Mesenchymal stem cell (in vitro differentiated cells and primary cell): ENCODE data around the gene DUSP14.

ENCODE experiments used
- DNase-seq: peaks from one replicate; pipeline ENCODE4 v3.0.0-alpha.2; 2013
- H2AFZ ChIP-seq: one replicate; pipeline ENCODE4 v1.6.1; 2013; ENCODE audit warnings: low read depth, mild to moderate bottlenecking, control low read depth, inconsistent platforms, low read length, moderate library complexity
- H2AK5ac ChIP-seq: 2 replicates; pipeline ENCODE4 v1.6.1; 2013; ENCODE audit warnings: low read length, moderate library complexity, mild to moderate bottlenecking, inconsistent platforms; ENCODE audit not compliant: severe bottlenecking
- H2BK120ac ChIP-seq: one replicate; pipeline ENCODE4 v1.6.1; 2013; ENCODE audit warnings: low read depth, mild to moderate bottlenecking, inconsistent platforms, low read length, moderate library complexity
- H2BK12ac ChIP-seq, 2 experiments: one replicate each; pipeline ENCODE4 v1.6.1; 2013; ENCODE audit warnings: inconsistent platforms in 2 of 2, low read length in 2 of 2, mild to moderate bottlenecking in 2 of 2, moderate library complexity in 2 of 2, control low read depth in 1 of 2
- H2BK15ac ChIP-seq: one replicate; pipeline ENCODE4 v1.6.1; 2013; ENCODE audit warnings: mild to moderate bottlenecking, low read depth, inconsistent platforms; ENCODE audit not compliant: poor library complexity, severe bottlenecking
- H2BK5ac ChIP-seq: 2 replicates; pipeline ENCODE4 v1.6.1; 2013; ENCODE audit warnings: low read depth, mild to moderate bottlenecking, low read length, control low read depth, inconsistent platforms; ENCODE audit not compliant: poor library complexity, severe bottlenecking
- H3K14ac ChIP-seq, 2 experiments: one replicate each; pipeline ENCODE4 v1.6.1; 2013; ENCODE audit warnings: inconsistent platforms in 2 of 2, low read length in 2 of 2, control low read depth in 1 of 2, mild to moderate bottlenecking in 1 of 2, moderate library complexity in 1 of 2
- H3K18ac ChIP-seq, 2 experiments: one replicate each; pipeline ENCODE4 v1.6.1; 2013; ENCODE audit warnings: inconsistent platforms in 2 of 2, low read length in 2 of 2, control low read depth in 1 of 2, low read depth in 1 of 2, mild to moderate bottlenecking in 1 of 2
- H3K23ac ChIP-seq, 2 experiments: one replicate each; pipeline ENCODE4 v1.6.1; 2013; ENCODE audit warnings: inconsistent platforms in 2 of 2, low read length in 2 of 2, mild to moderate bottlenecking in 2 of 2, moderate library complexity in 2 of 2, control low read depth in 1 of 2
- H3K27ac ChIP-seq: 2 replicates; pipeline ENCODE4 v1.5.1; 2013; ENCODE audit warnings: mild to moderate bottlenecking, moderate library complexity, low read length, control low read depth, inconsistent platforms; ENCODE audit not compliant: poor library complexity, severe bottlenecking
- H3K27me3 ChIP-seq, 2 experiments: 2 replicates each; pipeline versions ENCODE4 v1.6.1 to v1.7.0; 2013; ENCODE audit warnings: low read length in 2 of 2, mild to moderate bottlenecking in 2 of 2, moderate library complexity in 2 of 2, control low read depth in 1 of 2, inconsistent platforms in 1 of 2; ENCODE audit not compliant: control insufficient read depth in 1 of 2, insufficient read depth in 1 of 2
- H3K36me3 ChIP-seq, 2 experiments: 2 replicates each; pipeline versions ENCODE4 v1.6.1 to v1.7.0; 2013; ENCODE audit warnings: low read length in 2 of 2, control low read depth in 1 of 2, inconsistent platforms in 1 of 2, low read depth in 1 of 2, mild to moderate bottlenecking in 1 of 2; ENCODE audit not compliant: insufficient read depth in 2 of 2, control insufficient read depth in 1 of 2
- H3K4ac ChIP-seq, 2 experiments: one replicate each; pipeline ENCODE4 v1.6.1; 2013; ENCODE audit warnings: inconsistent platforms in 2 of 2, low read length in 2 of 2, mild to moderate bottlenecking in 2 of 2, moderate library complexity in 2 of 2, control low read depth in 1 of 2, low read depth in 1 of 2
- H3K4me1 ChIP-seq: 2 replicates; pipeline ENCODE4 v1.6.1; 2013; ENCODE audit warnings: low read depth, low read length, control low read depth; ENCODE audit not compliant: control insufficient read depth, insufficient read depth
- H3K4me2 ChIP-seq: 2 replicates; pipeline ENCODE4 v1.6.1; 2013; ENCODE audit warnings: low read length, mild to moderate bottlenecking, inconsistent platforms; ENCODE audit not compliant: poor library complexity, severe bottlenecking
- H3K4me3 ChIP-seq, 2 experiments: 2 replicates each; pipeline versions ENCODE4 v1.5.1 to v1.7.0; 2013; ENCODE audit warnings: low read length in 2 of 2, mild to moderate bottlenecking in 2 of 2, control low read depth in 1 of 2, low read depth in 1 of 2; ENCODE audit not compliant: insufficient read depth in 1 of 2
- H3K79me1 ChIP-seq: replicated peaks from 2 replicates; pipeline ENCODE4 v1.6.1; 2013; ENCODE audit warnings: mild to moderate bottlenecking, control low read depth, low read length, inconsistent platforms; ENCODE audit not compliant: poor library complexity, severe bottlenecking
- H3K9ac ChIP-seq: 2 replicates; pipeline ENCODE4 v1.7.0; 2013; ENCODE audit warnings: mild to moderate bottlenecking, low read length, moderate library complexity
- H3K9me3 ChIP-seq: 2 replicates; pipeline ENCODE4 v1.7.0; 2013; ENCODE audit warnings: mild to moderate bottlenecking, low read length; ENCODE audit not compliant: control insufficient read depth
- H4K8ac ChIP-seq: one replicate; pipeline ENCODE4 v1.6.1; 2013; ENCODE audit warnings: inconsistent platforms, mild to moderate bottlenecking, low read length, moderate library complexity
- H4K91ac ChIP-seq: one replicate; pipeline ENCODE4 v1.6.1; 2013; ENCODE audit warnings: mild to moderate bottlenecking, low read length, inconsistent platforms
- WGBS: methylation state at CpG from one replicate; pipeline ENCODE4 v1.1.7; 2013; ENCODE audit warnings: mixed read lengths; 5-methylcytosine and 5-hydroxymethylcytosine counted together

Gene DUSP14

DNA sequence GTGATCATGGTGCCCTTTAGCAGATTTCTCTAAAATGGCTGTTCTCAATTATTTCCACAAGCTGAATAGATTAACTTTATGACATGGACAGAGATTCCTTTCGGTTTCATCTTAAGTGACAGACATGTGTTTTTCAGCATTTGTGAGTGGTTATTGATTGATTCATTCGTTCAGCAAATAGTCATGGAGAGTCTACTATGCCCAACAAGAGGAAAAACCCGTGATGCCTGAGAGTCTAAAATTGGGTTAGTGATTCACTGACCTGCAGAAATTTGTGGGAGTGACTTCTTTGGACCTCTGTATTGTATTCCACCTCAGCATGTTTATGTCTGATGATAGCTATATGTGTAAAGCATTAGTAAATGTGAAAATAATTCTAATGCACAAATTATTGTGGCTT, 28.0 kb upstream of the DUSP14 start:
- DNase-seq: no peak

DNA sequence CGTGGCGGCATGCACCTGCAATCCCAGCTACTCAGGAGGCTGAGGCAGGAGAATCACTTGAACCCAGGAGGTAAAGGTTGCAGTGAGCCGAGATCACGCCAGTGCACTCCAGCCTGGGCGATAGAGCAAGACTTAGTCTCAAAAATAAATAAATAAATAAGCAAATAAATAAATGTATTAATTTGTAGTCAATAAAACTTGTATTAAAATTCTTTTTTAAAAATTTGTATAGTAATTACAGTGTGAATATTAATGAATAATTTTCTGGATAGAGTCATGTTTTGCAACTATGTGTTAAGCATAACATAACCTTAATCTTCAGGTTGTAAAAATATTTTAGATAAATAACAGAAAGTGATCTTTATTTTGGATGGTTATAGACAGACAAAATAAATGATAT, 27.2 kb upstream of the DUSP14 start:
- H3K36me3 ChIP-seq: peaks cover 19 to 48% of the 10 kb centered on the region in 2 experiments
- H3K9ac ChIP-seq: no peak overlapping the region
- no peaks in the 10 kb centered on the region for H3K27me3 ChIP-seq
- no peak overlapping the region for H4K8ac ChIP-seq
- no peak overlapping the region for H2BK120ac ChIP-seq
- H2BK15ac ChIP-seq: no peak overlapping the region
- H3K14ac ChIP-seq: no peak overlapping the region
- DNase-seq: no peak
- no peak overlapping the region for H4K91ac ChIP-seq
- H2BK5ac ChIP-seq: no peak overlapping the region
- no peak overlapping the region for H3K27ac ChIP-seq
- H3K79me1 ChIP-seq: peaks cover 5% of the 10 kb centered on the region
- no peak overlapping the region for H3K23ac ChIP-seq
- no peaks in the 10 kb centered on the region for H3K9me3 ChIP-seq
- H2BK12ac ChIP-seq: no peak overlapping the region
- no peak overlapping the region for H2AFZ ChIP-seq
- no peak overlapping the region for H3K18ac ChIP-seq
- whole genome bisulfite sequencing: 93% methylated on average over 3 of the region's 5 CpGs
- H3K4ac ChIP-seq: no peak overlapping the region
- H3K4me2 ChIP-seq: no peak overlapping the region
- H3K4me1 ChIP-seq: peaks cover 4% of the 10 kb centered on the region
- no peak overlapping the region for H2AK5ac ChIP-seq
- no peak overlapping the region for H3K4me3 ChIP-seq

More for the DNA sequence above, 28.0 kb upstream of the DUSP14 start:
- no peak overlapping the region for H4K91ac ChIP-seq
- H3K23ac ChIP-seq: no peak overlapping the region
- no peak overlapping the region for H3K4ac ChIP-seq
- no peaks in the 10 kb centered on the region for H3K9me3 ChIP-seq
- H2BK12ac ChIP-seq: no peak overlapping the region
- no peak overlapping the region for H2AK5ac ChIP-seq
- H3K27ac ChIP-seq: no peak overlapping the region
- peaks cover 5% of the 10 kb centered on the region for H3K79me1 ChIP-seq
- H3K36me3 ChIP-seq: peaks cover 19 to 45% of the 10 kb centered on the region in 2 experiments
- no peak overlapping the region for H2BK120ac ChIP-seq
- 94% methylated on average over 3 of the region's 3 CpGs for WGBS
- H3K18ac ChIP-seq: no peak overlapping the region
- no peak overlapping the region for H3K4me2 ChIP-seq
- no peak overlapping the region for H4K8ac ChIP-seq
- H2BK5ac ChIP-seq: no peak overlapping the region
- H3K9ac ChIP-seq: no peak overlapping the region
- H3K14ac ChIP-seq: no peak overlapping the region
- no peaks in the 10 kb centered on the region for H3K27me3 ChIP-seq
- peaks cover 4% of the 10 kb centered on the region for H3K4me1 ChIP-seq
- H2BK15ac ChIP-seq: no peak overlapping the region
- H2AFZ ChIP-seq: no peak overlapping the region
- no peak overlapping the region for H3K4me3 ChIP-seq

DNA sequence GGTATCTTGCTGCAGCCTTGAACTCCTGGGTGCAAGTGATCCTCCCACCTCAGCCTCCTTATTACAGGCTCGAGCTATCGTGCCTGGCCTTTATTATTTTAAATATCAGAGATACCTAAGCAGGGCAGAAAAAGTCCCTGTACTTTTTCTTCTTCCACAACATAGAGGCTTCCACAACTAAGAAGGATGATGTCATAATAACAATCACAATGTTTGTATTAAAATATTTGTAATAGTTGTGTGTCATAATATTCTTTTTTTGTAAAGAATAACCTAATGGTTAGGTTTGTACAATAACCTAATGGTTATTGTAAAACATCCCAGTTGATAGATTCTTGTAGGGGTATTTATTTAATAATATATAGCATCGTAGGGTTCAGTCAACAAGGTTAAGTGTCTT, 26.7 kb upstream of the DUSP14 start:
- Histone ChIP-seq H2BK120ac (no peak overlapping the region), H2BK15ac (no peak overlapping the region), H3K14ac (no peak overlapping the region), H3K79me1 (peaks cover 5% of the 10 kb centered on the region), H3K18ac (no peak overlapping the region), H2BK12ac (no peak overlapping the region), H2BK5ac (no peak overlapping the region), H2AFZ (no peak overlapping the region), H3K4me2 (no peak overlapping the region), H3K27me3 (no peaks in the 10 kb centered on the region), H3K9me3 (no peaks in the 10 kb centered on the region), H4K91ac (no peak overlapping the region), H3K27ac (no peak overlapping the region), H3K23ac (no peak overlapping the region), H3K4me1 (peaks cover 4% of the 10 kb centered on the region), H4K8ac (no peak overlapping the region), H3K9ac (no peak overlapping the region), H2AK5ac (no peak overlapping the region), H3K4ac (no peak overlapping the region), H3K36me3 (peaks cover 22 to 54% of the 10 kb centered on the region in 2 experiments), H3K4me3 (no peak overlapping the region)
- DNase-seq: no peak
- 98% methylated on average over 3 of the region's 3 CpGs for WGBS

DNA sequence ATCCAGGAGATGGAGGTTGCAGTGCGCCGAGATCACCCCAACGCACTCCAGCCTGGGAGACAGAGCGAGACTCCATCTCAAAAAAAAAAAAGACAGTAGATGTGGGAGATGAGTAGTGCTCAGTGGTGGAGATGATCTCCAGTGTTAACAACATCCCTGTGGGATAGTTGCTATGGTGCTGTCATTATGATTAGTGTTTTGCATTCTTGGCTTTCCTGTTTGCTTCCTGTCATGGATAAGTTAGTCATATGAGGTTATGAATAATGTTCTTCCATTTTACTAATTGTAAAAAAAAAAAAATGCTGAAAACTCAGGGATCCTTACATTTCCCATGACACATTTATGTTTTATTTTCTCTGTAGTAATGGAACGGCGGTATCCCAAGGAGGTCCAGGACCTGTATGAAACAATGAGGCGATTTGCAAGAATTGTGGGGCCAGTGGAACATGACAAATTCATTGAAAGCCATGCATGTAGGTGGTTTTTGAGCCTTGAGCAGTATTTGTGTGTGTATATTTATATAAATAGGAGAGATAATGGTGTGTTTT, 24.5 kb upstream of the DUSP14 start:
- no peak overlapping the region for H4K8ac ChIP-seq
- WGBS: 94% methylated on average over 7 of the region's 7 CpGs

More for the DNA sequence above, 24.5 kb upstream of the DUSP14 start:
- H3K4me1 ChIP-seq: no peaks in the 10 kb centered on the region
- no peak overlapping the region for H3K4ac ChIP-seq
- H2BK5ac ChIP-seq: no peak overlapping the region
- no peak overlapping the region for H3K23ac ChIP-seq
- no peak overlapping the region for H3K18ac ChIP-seq
- H3K27ac ChIP-seq: no peak overlapping the region
- H2BK12ac ChIP-seq: no peak overlapping the region
- no peak overlapping the region for H3K14ac ChIP-seq
- no peaks in the 10 kb centered on the region for H3K9me3 ChIP-seq
- H3K27me3 ChIP-seq: no peaks in the 10 kb centered on the region
- no peak overlapping the region for H2AK5ac ChIP-seq
- peaks cover 12 to 64% of the 10 kb centered on the region in 2 experiments for H3K36me3 ChIP-seq
- H3K9ac ChIP-seq: peak overlapping the region; percentile 40
- no peak overlapping the region for H2BK120ac ChIP-seq
- no peak overlapping the region for H2BK15ac ChIP-seq
- DNase-seq: peak; percentile 52
- H4K91ac ChIP-seq: no peak overlapping the region
- H3K4me2 ChIP-seq: no peak overlapping the region
- peaks cover 5% of the 10 kb centered on the region for H3K79me1 ChIP-seq
- H3K4me3 ChIP-seq: no peak overlapping the region
- H2AFZ ChIP-seq: no peak overlapping the region
